NCI-H748 (cell line): ENCODE measurements around the gene CYP2W1.
"Not testable (repeated sequence)": the region's sequence is repeated elsewhere in the genome, so short reads cannot be mapped to it uniquely, and the experiment has no call there.

ENCODE experiments used
- DNase-seq: peaks from one replicate; lab custom pipeline; 2025; ENCODE audit not compliant: unreplicated experiment; lab: John Stamatoyannopoulos, UW

The CYP2W1 gene, protein sequence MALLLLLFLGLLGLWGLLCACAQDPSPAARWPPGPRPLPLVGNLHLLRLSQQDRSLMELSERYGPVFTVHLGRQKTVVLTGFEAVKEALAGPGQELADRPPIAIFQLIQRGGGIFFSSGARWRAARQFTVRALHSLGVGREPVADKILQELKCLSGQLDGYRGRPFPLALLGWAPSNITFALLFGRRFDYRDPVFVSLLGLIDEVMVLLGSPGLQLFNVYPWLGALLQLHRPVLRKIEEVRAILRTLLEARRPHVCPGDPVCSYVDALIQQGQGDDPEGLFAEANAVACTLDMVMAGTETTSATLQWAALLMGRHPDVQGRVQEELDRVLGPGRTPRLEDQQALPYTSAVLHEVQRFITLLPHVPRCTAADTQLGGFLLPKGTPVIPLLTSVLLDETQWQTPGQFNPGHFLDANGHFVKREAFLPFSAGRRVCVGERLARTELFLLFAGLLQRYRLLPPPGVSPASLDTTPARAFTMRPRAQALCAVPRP

GRCh38 chr7:983004-983615 is at the start of gene CYP2W1:
Gene CYP2W1 (plus strand): TSS chr7:983181. CDS start chr7:983212, 31 bp downstream.
- no peak for DNase-seq

DNA sequence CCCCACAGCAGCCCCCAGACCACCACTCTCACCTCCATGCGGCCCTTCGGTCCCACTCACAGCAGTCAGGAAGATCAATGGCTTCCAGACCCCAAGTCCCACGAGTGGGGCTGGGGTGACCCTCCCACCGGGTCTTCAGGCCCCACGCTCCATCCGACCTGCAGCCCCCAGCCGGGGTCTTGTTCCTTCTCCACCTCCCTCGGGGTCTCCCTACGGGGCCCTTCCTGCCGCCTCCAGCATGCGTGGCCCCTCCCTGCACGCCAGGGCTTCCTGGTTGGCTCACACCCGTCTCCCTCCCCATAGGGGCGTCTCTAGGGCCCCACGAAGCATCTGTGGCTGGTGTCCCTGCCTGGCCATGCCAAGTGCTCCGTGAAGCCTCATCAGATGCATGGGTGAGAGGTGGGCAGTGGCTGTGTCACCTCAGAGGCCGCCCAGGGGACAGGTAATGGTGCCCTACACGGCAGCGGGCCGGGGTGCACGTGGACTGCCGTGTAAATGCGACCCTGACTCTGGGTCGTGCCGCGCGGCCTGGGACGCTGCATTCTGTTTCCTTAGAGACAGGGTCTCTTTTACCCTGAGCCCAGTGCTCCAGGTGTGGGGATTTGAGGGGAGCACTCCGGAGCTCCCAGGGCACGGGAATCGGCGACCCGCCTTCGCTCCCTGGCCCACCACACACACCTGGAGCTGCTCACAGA is 48.4 kb upstream of the CYP2W1 start:
- no peak for DNase-seq

GRCh38 chr7:935164-935873 is 47.7 kb upstream of the CYP2W1 start:
- no peak for DNase-seq

DNA sequence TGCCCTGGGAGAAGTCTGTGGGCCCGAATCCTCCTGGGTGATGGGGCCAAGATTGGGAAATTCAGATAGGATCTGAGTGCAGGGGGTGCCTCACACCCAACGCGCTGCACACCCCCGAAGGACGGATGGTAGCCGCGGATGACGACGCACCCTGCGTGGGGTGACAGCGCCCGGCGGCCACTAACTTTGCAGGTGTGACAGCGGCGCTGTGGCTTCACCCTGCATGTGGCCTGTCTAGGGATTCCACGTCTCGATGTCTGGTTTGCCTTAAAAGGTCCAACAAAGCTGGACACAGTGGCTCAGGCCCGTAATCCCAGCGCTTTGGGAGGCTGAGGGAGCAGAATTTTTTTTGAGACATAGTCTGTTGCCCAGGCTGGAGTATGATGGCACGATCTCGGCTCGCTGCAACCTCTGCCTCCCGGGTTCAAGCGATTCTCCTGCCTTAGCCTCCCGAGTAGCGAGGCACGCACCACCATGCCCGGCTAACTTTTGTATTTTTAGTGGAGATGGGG is 47.1 kb upstream of the CYP2W1 start:
- no peak for DNase-seq

DNA sequence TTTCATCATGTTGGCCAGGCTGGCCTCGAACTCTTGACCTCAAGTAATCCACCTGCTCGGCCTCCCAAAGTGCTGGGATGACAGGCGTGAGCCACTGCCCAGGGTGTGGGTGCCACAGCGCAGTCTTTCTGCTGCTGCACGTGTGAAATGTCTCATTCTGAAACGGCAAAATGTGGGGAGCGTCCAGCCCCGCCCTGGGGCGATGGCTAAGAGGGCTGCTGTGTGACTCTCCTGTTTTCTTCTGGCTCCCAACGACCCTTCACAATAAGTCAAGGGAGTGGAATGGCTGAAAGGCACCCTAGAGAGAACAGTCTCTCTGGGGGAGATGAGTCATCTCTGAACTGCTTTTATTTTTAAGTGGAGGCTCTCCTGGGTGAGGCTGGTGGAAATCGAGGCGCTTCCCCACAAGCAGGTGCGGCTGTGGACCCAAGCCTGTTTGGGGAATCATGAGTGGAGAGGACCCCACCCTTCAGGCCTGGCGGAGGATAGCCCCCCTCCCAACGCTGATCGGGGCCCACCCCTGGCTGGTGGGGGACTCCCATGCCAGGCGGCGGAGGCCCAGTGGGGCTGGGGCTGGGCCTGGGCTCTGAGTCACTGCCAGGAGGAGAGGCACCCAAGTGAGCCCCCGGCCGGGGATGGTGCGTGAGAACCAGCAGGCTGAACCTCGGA is 46.5 kb upstream of the CYP2W1 start:
- DNase-seq: no peak

DNA sequence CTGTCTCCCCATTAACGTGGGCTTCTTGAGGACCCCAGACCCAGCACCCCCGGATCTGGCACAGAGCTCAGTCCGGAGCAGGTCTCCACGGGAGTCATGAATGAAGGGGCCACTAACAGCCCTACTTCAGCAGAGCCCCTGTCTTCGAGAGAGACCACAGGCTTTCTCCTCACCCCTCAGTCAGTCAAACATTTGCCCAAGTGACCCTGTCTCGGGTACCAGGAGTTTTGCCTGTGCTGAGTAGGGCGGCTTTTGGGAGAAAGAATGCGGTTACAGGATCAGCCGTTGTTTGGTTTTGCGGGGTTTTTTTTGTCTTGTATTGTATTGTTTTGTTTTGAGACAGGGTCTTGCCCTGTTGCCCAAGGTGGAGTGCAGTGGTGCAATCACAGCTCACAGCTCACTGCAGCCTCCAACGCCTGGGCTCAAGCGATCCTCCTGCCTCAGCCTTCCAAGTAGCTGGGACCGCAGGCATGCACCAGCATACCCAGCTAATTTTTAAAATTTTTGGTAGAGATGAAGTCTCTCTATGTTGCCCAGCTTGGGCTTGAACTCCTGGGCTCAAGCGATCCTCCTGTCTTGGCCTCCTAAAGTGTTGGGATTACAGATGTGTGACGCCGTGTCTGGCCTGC is 45.0 kb upstream of the CYP2W1 start:
- no peak for DNase-seq

DNA sequence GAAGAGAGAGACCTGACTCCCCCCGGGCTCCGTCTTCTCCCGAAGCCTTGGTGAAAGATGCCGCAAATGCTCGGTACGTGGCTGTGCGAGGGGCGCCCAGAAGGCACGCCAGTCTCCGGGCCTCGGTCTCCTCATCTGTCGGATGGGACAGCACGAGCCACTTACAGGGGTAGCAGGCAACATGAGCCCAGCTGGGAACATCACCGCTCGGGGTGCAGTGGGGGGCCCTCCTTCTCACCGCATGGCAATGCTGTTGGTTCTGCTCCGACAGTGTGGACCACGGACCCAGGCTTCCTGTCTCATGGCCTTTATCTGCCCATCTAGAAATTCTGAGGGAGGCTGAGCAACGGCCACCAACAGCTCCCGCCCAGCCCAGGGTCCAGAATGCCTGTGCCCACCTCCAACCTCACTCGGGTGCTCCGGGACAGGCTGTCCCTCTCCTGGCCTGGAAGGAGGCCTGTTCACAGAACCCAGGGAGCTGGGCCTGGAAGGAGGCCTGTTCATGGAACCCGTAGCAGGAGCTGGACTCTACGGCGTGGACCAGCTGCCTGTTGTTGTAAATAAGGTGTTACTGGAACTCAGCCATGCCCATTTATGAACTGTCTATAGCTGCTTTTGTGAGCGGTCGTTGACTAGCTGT is 44.3 kb upstream of the CYP2W1 start:
- no peak for DNase-seq

GRCh38 chr7:939843-940242 is 43.1 kb upstream of the CYP2W1 start:
- DNase-seq: no peak

GRCh38 chr7:940599-941408 is 42.2 kb upstream of the CYP2W1 start:
- no peak for DNase-seq

GRCh38 chr7:943793-944192 is 39.2 kb upstream of the CYP2W1 start:
- DNase-seq: not testable (repeated sequence)

DNA sequence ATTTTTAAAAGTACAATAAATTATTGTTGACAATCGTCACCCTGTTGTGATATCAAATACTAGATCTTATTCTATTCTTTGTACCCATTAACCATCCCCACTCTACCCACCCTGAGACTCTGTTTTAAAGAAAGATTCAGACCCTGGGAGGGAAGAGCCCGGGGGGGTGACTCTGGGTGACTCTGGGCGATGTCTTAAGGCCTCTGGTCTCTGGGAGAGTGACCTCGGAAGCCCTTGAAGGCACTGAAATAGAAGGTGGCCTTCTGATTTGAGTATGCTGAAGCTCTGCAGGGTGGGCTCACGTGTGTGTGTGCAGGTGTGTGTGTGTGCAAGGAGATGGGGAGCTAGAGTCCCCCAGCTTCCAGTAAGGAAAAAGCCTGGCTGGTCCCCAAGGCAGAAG is 38.2 kb upstream of the CYP2W1 start:
- DNase-seq: no peak

- no peak for DNase-seq
Observed at GRCh38 chr7:945147-945555, 37.8 kb upstream of the CYP2W1 start.

DNA sequence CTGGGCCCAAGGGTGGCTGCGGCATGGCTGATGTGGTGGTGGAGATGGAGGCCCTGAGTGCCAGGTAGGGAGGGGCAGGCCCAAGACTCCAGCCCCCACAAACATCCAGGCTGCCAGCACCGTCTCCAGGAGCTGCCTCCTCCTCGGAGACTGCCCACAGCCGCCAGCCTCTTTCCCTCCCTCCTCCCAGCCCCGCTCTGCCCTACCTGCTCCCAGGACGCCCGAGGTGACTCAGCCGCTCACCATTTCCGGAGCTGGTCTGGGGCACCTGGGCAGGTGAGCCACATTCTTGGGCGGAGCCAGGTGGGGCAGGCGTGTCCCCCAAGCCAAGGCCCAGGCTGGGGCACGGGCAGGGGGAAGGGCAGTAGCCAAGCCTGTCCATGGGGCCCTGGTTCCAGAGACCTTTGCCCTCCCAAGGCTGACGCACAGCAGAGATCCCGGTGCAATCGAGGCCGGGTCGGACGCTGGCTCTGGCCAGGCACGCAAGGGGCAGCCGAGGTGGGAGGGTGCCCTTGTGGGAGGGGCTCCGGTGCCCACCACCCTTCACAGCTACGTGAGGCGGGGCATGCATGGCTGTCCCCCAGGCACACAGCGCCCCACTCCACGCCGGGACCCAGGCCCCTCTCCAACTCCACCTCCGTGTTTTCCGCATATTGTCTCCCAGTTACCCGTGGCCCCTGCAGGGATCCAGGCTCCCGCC is 37.3 kb upstream of the CYP2W1 start:
- DNase-seq: no peak

DNA sequence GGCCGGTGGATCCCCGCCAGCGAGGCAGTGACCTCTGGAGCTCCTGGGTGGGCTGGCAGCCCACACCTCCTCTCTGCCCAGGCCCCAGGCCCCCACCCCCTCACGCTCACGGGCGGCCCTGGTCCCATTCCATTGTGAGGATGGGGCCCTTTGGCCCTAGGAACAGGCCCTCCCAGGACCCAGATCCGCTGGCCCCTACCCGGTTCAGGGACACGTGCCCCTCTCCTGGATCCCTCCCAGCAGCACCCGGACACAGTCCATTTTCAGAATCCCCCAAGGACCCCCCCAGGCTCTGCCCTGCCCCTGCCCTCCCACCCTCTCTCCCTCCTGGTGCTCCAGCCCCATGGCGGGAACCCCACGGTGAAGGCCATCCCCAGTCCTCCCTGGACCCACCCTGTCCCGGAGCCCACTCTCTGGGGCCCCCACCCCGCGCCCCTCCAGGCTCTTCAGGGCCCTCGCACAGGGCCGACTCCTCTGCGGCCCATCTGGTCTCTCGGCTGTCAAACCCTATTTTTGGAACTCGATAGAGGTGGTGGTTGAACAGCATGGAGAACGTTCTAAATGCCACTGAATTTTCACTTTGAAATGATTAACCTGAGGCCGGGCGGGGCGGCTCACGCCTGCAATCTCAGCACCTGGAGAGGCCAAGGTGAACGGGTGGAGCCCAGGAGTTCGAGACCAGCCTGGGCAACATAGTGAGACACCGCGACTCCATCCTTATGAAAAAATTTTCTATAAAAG is 36.6 kb upstream of the CYP2W1 start:
- DNase-seq: no peak

- DNase-seq: no peak
Observed at GRCh38 chr7:947391-948210, 35.4 kb upstream of the CYP2W1 start.
